Stimulated activated CD8-positive, alpha-beta memory T cell treated with anti-CD3 and anti-CD28 coated beads, Interleukin-12 subunit alpha, Interleukin-12 subunit beta, amount 100 ng/mL, for 4 hours (primary cell): Measurements from ENCODE around the gene DDR1.
"Not testable (repeated sequence)": the region's sequence is repeated elsewhere in the genome, so short reads cannot be mapped to it uniquely, and the experiment has no call there.

Experiments used
- DNase-seq: peaks from one replicate; pipeline ENCODE4 v3.0.0-alpha.2; 2020; ENCODE audit warnings: low read depth

The DDR1 gene

DNA sequence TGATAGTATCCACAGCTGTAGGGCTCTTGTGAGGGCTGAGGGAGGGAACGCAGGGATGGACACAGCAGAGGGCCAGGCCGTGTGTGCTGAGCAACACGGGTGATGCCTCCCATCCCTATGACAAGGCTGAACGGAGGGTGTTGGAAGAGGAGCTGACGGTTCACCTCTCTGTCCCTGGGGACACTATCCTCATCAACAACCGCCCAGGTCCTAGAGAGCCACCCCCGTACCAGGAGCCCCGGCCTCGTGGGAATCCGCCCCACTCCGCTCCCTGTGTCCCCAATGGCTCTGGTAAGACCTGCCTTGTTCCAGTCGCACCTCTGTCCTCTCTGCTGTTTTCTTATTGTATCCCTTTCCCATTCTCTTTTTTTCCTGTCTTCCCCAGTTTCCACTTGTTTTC is 10.1 kb downstream of the DDR1 start:
- DNase-seq = no peak

DNA sequence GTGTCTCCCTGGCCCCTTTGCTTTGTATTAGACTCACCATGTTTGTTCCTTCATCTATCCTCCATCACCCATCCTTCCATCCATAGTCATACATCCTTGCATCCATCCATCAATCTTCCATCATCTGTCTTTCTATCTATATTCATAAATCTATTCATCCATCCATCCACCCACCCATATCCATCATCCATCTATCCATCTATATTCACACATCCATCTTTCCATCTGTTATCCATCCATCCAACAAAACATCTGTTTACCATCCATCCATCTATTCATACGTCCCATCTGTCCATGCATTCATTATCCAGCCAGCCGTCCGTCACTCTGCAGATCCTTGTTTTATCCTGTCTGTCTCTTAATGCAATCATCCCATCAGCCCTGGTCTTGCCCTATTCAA is 10.6 kb downstream of the DDR1 start:
- DNase-seq = no peak

DNA sequence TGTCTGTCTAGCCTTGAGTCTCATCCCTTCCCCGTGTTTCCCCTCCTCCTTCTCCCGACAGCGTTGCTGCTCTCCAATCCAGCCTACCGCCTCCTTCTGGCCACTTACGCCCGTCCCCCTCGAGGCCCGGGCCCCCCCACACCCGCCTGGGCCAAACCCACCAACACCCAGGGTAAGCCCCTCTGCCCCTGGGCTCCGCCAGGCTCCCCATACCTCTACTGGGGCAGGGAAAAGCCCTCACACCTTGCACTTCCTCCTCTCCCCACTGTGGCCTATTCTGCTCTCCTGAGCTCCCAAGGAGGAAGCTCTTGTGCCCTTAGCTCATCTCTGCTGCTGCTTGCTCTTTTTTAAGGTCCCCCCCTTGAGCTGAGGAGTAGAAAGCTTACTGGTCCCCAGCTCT is 11.0 kb downstream of the DDR1 start:
- DNase-seq = no peak

DNA sequence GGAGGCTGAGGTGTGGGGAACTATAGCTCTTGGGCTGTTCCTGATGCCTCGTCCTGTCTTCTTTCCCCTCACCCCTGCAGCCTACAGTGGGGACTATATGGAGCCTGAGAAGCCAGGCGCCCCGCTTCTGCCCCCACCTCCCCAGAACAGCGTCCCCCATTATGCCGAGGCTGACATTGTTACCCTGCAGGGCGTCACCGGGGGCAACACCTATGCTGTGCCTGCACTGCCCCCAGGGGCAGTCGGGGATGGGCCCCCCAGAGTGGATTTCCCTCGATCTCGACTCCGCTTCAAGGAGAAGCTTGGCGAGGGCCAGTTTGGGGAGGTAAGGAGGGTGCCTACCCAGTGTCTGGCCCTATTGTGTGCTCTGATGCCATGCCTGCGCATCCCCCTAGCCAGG is 12.2 kb downstream of the DDR1 start:
- DNase-seq = no peak

DNA sequence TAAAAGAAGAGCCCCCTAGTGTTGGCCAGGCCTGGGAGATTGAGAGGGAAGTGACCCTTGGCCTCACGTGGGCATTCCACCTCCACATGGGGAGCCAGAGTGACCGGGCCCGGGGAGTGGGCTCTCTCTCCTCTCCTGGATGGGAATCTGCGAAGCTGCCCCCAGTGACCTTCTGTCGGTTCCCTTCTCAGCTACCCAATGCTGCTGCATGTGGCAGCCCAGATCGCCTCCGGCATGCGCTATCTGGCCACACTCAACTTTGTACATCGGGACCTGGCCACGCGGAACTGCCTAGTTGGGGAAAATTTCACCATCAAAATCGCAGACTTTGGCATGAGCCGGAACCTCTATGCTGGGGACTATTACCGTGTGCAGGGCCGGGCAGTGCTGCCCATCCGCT is 13.6 kb downstream of the DDR1 start:
- DNase-seq = no peak

DNA sequence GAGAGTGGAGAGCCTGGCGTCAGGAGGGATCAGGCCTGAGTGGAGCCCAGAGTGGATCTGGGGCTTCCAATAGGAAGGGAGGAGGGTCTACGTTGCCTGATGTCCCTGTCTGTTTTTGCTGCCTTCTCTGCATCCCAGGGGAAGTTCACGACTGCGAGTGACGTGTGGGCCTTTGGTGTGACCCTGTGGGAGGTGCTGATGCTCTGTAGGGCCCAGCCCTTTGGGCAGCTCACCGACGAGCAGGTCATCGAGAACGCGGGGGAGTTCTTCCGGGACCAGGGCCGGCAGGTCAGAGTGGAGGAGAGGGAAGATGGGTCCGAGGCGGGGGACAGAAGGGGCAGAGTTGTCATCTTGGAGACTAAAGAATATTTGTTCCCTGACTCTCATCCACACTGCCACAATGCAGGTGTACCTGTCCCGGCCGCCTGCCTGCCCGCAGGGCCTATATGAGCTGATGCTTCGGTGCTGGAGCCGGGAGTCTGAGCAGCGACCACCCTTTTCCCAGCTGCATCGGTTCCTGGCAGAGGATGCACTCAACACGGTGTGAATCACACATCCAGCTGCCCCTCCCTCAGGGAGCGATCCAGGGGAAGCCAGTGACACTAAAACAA is 14.5 kb downstream of the DDR1 start:
- DNase-seq = no peak

DNA sequence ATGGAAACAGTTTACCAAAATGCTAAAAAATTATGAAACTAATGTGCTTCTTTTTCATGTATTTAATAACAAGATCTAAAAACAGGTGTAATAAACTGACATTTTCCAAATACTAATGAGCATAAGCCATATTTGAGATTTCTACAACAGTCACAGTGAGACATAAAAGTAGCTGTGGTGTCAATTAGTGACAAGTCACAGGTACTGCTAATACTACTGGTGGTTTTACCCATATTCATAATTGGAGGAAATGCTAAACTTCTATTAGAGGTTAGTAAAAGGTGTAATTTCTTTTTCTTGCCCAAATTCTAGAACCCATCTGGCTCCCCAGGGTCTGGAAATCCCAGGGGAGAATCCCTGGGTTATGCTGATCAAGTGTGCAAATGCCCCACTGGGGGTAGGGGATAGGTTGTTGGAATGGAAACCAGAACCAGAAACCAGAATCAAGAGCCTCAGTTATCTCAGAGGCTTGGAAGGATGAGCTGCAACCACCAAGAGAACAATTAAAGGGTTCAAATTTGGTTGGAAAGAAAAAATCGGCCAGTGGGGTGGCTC is 16.6 kb downstream of the DDR1 start:
- DNase-seq = no peak

DNA sequence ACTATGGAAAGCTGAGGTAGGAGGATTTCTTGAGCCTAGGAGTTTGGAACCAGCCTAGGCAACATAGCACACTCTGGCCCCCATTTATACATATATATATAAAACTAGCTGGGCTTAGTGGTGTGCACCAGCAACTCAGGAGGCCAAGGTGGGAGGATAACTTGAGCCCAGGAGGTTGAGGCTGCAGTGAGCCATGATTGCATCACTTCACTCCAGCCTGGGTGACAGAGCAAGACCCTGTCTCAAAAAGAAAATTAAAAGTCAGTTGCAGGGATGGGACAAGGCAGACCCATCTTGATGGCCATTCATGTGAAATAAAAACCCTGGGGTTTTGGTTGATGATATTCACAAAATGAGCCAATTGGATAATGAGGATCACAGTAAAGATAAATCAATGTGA is 17.1 kb downstream of the DDR1 start:
- no peak for DNase-seq

DNA sequence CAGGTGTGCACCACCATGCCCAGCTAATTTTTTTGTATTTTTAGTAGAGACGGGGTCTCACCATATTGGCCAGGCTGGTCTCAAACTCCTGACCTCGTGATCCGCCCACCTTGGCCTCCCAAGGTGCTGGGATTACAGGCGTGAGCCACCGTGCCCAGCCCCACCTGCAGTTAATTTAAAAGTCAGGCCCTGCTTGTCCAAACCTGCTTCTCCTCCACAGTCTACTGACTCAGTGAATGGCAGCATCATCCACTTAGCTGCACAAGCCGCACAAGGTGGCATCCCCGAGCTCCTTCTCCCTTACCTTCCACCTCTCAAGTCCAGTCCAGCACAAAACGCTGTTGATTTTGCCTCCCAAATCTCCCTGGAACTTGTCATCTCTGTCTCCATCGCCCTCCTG is 17.9 kb downstream of the DDR1 start:
- DNase-seq = not testable (repeated sequence)

DNA sequence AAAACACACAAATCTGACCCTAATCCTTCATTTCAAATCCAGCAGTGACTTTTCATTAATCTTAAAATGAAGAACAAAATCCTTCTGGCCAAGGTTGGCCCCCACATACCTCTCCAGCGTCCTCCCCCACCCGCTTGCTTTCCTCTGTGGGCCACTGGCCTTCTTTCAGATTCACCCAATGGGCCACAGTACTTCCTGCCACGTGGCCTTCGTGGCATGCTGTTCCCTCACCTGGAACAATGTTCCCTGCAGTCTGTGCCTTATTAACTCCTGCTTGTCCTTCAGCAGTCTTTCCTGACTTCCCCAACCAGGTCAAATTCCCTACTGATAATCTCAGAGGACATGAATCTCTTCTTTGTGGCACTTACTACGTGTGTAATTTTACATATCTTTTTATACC is 18.4 kb downstream of the DDR1 start:
- no peak for DNase-seq

DNA sequence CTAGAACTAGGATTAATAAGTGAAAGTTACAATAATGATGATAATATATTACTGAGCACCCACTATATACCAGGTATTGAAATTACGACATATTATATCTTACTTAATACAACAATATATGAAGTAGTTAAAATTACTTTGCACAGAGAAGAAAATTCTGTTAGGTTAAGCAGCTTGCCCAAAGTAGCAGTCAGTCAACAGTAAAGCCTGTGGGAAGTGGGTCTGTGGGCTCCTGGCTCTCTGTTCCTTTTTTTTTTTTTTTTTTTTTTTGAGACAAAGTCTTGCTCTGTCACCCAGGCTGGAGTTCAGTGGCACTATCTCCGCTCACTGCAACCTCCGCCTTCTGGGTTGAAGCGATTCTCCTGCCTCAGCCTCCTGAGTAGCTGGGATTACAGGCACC is 18.9 kb downstream of the DDR1 start:
- DNase-seq = no peak

DNA sequence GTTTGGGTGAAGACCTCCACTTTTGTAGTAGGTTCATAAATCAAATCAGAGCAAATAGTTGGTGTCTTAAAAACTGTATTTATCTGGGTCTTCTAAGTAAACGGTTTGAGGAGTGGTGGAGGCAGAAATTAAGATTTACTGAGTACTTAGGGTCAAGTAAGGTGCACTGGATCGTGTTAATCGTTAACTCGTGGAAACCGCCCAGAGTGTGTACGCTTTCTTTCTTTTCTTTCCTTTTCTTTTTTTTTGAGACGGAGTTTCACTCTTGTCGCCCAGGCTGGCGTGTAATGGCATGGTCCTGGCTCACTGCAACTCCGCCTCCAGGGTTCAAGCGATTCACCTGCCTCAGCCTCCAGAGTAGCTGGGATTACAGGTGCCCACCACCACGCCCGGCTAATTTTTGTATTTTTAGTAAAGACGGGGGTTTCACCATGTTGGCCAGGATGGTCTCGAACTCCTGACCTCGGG is 23.0 kb downstream of the DDR1 start:
- not testable (repeated sequence) for DNase-seq

DNA sequence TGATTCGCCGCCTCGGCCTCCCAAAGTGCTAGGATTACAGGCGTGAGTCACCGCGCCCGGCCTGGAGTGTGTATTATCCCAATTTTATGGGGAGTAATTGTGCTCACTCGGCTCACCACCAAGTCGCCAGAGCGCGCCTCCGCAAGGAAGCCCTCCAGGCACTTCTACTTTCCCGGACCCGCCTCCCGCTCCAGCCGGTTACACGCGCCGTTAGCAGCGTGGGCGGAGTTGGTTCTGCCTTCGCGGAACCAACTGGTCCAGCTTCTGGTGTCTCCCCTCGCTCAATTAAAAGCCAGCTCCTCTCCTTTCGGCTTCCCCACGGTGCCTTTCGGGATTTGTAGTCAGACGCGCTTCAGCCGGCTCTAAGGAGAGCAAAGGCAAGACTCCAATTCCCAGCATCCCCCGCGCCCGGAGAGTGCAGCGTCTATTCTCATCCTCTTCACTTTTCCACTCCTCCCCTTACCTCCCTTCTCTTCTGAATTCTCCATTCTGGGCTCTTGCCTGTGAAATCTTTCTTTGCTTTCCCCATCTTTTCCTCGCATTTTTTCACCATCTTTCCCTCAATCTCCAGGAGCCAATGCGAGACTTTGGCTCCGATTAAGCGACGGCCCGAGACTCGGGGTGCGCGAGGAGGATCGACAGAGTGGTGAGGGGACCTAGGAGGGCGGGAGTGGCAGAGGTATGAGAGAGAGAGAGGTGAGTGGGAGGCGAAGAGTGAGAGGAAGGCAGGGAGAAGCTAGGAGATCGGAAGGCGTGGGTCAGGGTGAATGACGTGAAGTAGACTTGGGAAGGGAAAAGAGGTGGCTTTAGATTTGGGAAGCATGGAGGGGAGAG is 23.7 kb downstream of the DDR1 start, which contains the start of gene GTF2H4:
Gene GTF2H4 (plus strand): TSS at position 450 of the 834 bp plus-strand sequence.
- DNase-seq = peak; percentile 89

DNA sequence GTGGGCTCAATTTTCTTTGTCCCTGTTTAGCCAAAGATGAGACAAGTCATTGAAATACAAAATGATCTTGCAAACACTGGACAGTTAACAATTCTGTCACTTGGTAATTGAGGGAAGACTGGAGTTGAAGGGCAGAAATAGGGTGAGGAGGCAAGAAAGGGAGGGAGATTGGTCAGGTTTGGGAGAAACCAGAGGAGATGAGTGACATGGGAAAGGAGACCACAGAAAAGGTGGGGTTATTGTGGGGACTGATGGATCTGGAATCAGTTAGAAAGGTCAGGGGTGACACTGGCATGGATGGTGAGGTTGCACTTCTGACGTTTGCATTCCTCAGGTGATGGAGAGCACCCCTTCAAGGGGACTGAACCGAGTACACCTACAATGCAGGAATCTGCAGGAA is 24.4 kb downstream of the DDR1 start:
- no peak for DNase-seq

DNA sequence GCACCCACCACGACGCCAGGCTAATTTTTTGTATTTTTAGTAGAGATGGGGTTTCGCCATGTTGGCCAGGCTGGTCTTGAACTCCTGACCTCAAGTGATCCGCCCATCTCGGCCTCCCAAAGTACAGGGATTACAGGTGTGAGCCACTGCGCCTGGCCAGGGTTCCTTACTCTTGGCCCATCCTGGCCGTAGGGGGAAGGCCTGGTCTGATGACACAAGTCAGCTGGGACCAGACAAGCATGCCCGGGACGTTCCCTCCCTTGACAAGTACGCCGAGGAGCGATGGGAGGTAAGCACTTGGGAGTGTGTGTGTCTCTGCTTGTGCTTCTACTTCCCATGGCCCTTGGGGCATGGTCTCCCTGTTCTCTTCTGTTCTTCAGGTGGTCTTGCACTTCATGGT is 26.2 kb downstream of the DDR1 start:
- not testable (repeated sequence) for DNase-seq

DNA sequence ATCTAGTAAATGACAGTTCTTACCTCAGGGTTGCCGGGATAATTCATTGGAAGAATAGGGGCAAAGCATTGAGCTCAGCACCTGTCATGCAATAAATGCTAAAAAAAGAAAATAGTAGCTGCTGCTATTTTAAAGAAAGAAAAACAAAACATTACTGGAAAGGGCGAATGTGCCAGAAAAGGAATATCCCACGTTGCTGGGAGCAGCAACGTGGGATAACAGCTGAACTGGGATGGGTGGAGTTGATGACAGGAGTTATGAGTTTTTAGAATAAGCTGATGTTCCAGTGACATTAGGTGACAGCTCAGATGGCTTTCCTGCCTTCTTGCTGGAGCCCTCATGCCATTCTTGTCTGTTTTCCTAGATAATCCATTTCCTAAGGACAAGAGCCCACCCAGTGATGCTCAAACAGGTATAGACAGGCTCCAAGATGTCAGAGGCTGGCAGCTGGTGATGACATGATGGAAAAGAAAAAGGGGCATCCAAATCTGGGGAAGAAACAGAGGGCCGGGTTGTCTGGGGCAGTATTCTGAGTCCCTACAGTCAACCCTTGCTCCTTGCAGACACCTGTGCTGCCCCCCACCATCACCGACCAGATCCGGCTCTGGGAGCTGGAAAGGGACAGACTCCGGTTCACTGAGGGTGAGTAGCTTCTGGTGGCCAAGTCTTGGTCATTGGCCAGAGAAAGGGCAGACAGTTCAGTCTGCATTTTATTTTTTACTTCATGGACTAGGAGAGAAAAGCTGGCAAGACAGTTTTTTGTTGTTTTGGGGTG is 28.6 kb downstream of the DDR1 start:
- DNase-seq = no peak

DNA sequence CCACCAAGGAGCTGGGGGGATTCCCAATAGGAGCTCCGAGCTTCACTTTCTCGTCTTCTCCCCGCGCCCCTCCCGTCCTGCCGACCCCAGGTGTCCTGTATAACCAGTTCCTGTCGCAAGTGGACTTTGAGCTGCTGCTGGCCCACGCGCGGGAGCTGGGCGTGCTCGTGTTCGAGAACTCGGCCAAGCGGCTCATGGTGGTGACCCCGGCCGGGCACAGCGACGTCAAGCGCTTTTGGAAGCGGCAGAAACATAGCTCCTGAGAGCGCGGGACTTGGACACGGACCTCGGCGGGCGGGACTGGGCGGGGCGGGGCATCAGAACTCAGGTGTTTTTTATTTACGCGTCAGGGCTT is 29.4 kb downstream of the DDR1 start:
- DNase-seq = no peak

DNA sequence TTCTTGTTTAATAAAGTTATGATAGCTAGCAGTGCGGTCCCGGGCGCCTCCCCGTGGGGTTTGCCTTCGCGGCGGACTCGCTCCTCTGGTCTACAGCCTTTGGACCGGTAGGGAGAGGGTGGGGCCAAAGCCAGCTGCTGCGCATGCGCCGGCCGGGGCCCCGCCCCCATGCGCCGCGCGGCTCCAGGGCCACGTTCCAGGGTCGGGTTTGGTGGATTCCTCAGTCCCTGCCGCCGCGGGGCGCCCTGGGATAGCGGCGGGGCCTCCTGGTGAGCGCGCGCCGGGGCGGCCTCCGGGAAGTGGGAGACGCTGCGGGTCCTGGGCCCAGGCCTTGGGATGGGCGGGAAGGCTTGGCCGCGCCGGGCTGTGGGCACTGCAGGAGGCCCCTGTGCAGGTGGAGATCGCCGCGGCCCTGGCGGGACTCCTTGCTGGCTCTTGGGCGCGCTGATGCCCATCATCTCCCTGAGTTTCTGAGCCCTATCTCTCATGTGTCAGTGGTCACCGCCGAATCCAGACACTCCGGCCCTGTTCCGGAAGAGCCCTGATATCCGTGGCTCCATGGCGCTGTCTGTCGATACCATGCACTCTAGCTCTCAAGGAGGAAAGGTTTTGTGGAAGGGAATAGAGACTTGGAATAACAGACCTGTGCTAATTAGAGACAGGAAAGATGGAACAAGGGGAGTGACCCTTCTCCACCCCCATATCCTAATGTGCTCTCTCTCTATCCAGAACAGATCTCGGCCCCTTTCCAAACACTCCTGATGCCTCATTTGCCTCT is 29.9 kb downstream of the DDR1 start, which contains the start of gene VARS2:
Gene VARS2 (plus strand): TSS at position 163 of the 778 bp plus-strand sequence. CDS start 599 bp downstream, at position 762.
- peak; percentile 80 for DNase-seq

DNA sequence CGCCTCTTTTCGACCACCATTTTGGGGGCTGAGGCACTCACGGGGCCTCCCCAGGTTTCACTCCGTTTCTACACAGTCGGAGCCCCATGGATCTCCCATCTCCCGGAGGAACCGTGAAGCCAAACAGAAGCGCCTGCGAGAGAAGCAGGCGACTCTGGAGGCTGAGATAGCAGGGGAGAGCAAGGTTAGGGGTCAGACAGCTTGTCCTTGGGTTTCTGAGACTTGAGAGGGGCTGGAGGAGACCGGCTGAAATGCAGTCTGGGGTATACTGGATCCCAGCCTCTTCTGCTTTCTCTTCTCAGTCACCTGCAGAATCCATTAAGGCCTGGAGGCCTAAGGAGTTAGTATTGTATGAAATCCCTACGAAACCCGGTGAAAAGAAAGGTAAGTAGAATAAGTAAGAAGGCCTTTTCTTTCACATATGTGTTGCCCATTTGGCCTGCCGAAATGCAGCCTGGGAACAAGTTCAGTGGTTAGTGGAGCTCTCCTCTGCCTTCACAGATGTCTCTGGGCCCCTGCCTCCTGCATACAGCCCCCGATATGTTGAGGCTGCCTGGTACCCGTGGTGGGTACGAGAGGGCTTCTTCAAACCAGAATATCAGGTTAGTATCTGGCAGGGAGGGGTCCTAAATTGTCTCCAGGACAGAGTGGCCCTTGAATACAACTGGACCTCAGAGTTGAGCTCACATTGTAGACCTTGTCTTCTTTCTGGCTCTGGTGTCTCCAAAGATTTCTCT is 30.7 kb downstream of the DDR1 start:
- DNase-seq = no peak

DNA sequence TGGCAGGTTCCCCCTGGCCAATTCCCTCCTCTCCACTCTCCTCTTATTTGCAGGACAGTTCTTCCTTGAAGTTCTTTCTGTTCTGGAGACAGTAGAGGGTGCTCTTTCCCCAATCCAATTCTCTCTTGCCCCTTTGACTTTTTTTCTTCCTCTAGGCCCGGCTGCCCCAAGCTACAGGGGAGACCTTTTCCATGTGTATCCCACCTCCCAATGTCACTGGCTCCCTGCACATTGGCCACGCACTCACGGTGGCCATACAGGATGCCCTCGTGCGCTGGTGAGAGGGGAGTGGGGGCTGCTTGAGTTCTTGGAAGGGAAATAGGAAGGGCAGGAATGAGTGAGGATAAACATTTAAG is 31.2 kb downstream of the DDR1 start:
- no peak for DNase-seq

DNA sequence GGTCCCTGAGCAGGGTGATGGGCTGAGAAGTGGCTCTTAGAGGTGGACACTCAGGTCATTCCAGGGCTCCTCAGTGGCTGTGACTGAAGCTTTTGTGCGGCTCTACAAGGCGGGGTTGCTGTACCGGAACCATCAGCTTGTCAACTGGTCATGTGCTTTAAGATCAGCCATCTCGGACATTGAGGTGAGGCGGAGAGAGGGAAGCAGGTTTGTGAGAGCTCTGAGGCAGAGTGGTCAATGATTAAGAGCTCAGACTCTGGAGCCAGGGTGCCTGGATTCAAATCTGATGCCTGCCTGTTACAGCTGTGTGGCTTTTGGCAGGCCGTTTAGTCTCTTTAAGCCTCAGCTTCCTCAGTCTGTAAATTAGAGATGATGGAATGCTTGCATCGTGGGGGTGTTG is 32.7 kb downstream of the DDR1 start:
- DNase-seq = no peak
